ENCODE measurements around the gene RUVBL1. TPM values are rescaled to one million over a fixed set of nuclear protein-coding genes. Genes with fewer than 3 reads are reported as not detected.

RUVBL1 gene
- total RNA-seq, 6 donors from 2014 or later: 16.0 to 26.9 (median 21.8) TPM

- Histone ChIP-seq H3K36me3 (peaks cover 0 to 27% (median 9%) of the 10 kb centered on the region in 4 donors), H3K4me1 (peaks cover 36 to 49% (median 39%) of the 10 kb centered on the region in 4 donors), H3K9me3 (no peaks in the 10 kb centered on the region), H3K4me3 (peak overlapping the region in 1 of 4 donors; percentile 57), H3K27ac (peak overlapping the region in 2 of 4 donors; percentile 22 to 79), H3K27me3 (no peaks in the 10 kb centered on the region)
- 56% methylated on average over 1 of the region's 1 CpG; no CpG with 5 or more reads in 1 of the 2 donors for WGBS, 2 donors
- TF ChIP-seq POLR2AphosphoS5 (IDR thresholded peaks at IDR 0.05) (no peak), EP300 (IDR thresholded peaks at IDR 0.05) (no peak), POLR2A (IDR thresholded peaks at IDR 0.05) (no peak), CTCF (IDR thresholded peaks at IDR 0.05) (no peak)
- DNase-seq (no peak), ATAC-seq (ENCODE audit: low FRiP score in 2 of 2) (no peak)
These were observed 45.9 kb downstream of the RUVBL1 start for GRCh38 chr3:128077665-128078064.

DNA sequence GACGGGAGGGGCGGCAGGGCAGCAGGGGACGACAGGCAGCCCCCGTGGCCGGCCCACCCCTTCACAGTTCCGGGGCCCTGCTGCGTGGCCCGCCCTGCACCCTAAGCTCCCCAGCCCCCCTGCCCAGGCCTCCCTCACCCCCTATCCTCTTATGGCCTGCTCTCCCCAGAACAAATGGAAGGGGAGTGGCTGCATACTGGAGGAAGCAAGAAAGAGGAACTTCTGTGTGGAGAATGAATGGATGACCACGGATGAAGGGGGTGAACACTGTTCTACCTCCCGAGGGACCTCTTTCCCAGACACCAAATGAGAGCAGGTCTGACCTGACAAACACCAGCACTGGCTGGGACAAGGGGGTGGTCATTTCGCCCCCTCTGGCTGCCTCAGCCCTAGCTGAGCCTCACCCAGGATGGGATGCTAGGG is 46.4 kb downstream of the RUVBL1 start:
- Histone ChIP-seq H3K27me3 (no peaks in the 10 kb centered on the region), H3K36me3 (peaks cover 0 to 27% (median 11%) of the 10 kb centered on the region in 4 donors), H3K27ac (peak overlapping the region; percentile 22 to 79 (median 54)), H3K9me3 (no peaks in the 10 kb centered on the region), H3K4me3 (peak overlapping the region in 3 of 4 donors; percentile 51 to 61 (median 57)), H3K4me1 (peaks cover 37 to 49% (median 41%) of the 10 kb centered on the region in 4 donors)
- ATAC-seq (ENCODE audit: low FRiP score in 2 of 2) (peak in 1 of 2 donors; percentile 20), DNase-seq (no peak)
- 41% methylated on average over 6 to 8 of the region's 11 CpGs for WGBS, 2 donors
- TF ChIP-seq POLR2AphosphoS5 (IDR thresholded peaks at IDR 0.05): no peak
- TF ChIP-seq EP300 (IDR thresholded peaks at IDR 0.05): no peak
- TF ChIP-seq CTCF (IDR thresholded peaks at IDR 0.05): no peak
- TF ChIP-seq POLR2A (IDR thresholded peaks at IDR 0.05): no peak

- Histone ChIP-seq H3K36me3 (peaks cover 0 to 27% (median 13%) of the 10 kb centered on the region in 4 donors), H3K27ac (peak overlapping the region; percentile 22 to 79 (median 57)), H3K9me3 (no peaks in the 10 kb centered on the region), H3K4me3 (peak overlapping the region; percentile 45 to 61 (median 54)), H3K4me1 (peaks cover 37 to 54% (median 41%) of the 10 kb centered on the region in 4 donors), H3K27me3 (no peaks in the 10 kb centered on the region)
- ATAC-seq (ENCODE audit: low FRiP score in 2 of 2) (peak in 1 of 2 donors; percentile 56), DNase-seq (peak in 1 of 2 donors; percentile 92)
- TF ChIP-seq EP300 (IDR thresholded peaks at IDR 0.05): no peak
- TF ChIP-seq CTCF (IDR thresholded peaks at IDR 0.05): no peak
- TF ChIP-seq POLR2A (IDR thresholded peaks at IDR 0.05): peak in 2 of 4 donors; percentile 31 to 37
- TF ChIP-seq POLR2AphosphoS5 (IDR thresholded peaks at IDR 0.05): no peak
- WGBS, 2 donors: 6 to 8% methylated on average over 7 to 20 of the region's 79 CpGs
These were observed 47.0 kb downstream of the RUVBL1 start for GRCh38 chr3:128076483-128077201.

- ATAC-seq (ENCODE audit: low FRiP score in 2 of 2) (peak; percentile 96 to 97), DNase-seq (peak; percentile 92 to 99)
- H3K27ac ChIP-seq: peak overlapping the region; percentile 50 to 79 (median 58)
- no peaks in the 10 kb centered on the region for H3K9me3 ChIP-seq
- WGBS, 2 donors: 2 to 10% methylated on average over 21 to 58 of the region's 78 CpGs
- H3K36me3 ChIP-seq: peaks cover 6 to 27% (median 20%) of the 10 kb centered on the region in 4 donors
- H3K4me3 ChIP-seq: peak overlapping the region; percentile 45 to 61 (median 54)
- H3K27me3 ChIP-seq: no peaks in the 10 kb centered on the region
- H3K4me1 ChIP-seq: peaks cover 37 to 54% (median 41%) of the 10 kb centered on the region in 4 donors
- TF ChIP-seq EP300 (IDR thresholded peaks at IDR 0.05): no peak
- TF ChIP-seq POLR2AphosphoS5 (IDR thresholded peaks at IDR 0.05): peak; percentile 32 to 44
- peak; percentile 93 to 99 (median 98) for TF ChIP-seq CTCF (IDR thresholded peaks at IDR 0.05)
These were observed 47.8 kb downstream of the RUVBL1 start for GRCh38 chr3:128075522-128076482.
